Ovary (tissue), 1 donor: ENCODE data around the gene RGS17.

ENCODE experiments used
- EP300 ChIP-seq: sonication (generic); formaldehyde crosslinking; IDR thresholded peaks from one replicate; pipeline ENCODE4 v1.6.1; 2017; ENCODE audit warnings: antibody characterized with exemption
- POLR2A ChIP-seq: fragments of 450-650 bp; IDR thresholded peaks from one replicate; pipeline ENCODE4 v1.6.1; 2017; ENCODE audit warnings: antibody characterized with exemption, mild to moderate bottlenecking, moderate library complexity

DNA sequence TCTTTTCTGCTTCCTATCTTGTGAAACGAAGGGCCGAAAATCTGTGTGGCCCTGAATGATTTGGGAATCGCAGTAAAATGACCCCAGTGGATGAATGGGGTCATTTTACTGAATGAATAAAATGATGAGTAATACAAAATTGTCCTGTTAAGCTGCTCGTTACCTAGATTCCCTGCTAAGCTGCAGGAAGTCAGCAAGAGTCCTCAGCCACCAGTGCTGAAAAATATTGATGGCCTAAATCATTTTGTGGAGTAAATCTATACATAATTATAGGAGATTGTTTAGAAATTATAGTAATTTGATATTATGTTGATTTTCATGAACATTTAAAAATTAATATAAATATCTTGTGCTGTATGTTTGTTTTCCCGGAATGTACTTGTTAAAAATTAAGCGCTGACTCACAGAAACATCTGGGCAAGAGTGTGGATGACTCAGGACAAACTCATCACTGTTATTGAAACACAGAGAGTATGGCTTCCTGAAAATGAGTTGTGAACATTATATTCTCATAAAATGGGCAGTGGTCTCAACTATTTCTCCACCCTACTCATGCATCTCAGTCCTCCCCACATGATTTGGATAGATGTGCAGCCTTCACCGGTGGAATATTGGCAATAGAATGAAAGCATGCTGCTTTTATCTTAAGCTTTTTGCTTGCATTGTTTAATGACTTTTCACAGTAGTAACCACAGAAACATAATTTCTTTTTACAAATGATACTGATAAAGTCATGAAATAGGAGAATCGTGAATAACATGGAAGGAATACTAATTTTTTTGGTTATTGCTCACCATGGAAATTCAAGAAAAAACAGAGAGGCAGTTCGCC lies 36.2 kb upstream of the RGS17 start:
- TF ChIP-seq EP300 (no peak), POLR2A (no peak)
